Occipital lobe (tissue), 3 donors: Measurements from ENCODE around the gene ACOX3. TPM values are rescaled to one million over a fixed set of nuclear protein-coding genes. Genes with fewer than 3 reads are reported as not detected.

Source experiments
- DNase-seq: peaks from one replicate; lab custom pipeline; 2025; lab: John Stamatoyannopoulos, UW
- small RNA-seq: library from RNA; depleted of rRNA; stranded (forward); fragments of <200 nt; gene quantifications from one replicate; pipeline ENCODE3, GENCODE V24; 2014
- total RNA-seq: library from RNA; depleted of rRNA; stranded (reverse); fragments of >200 nt; gene quantifications from one replicate; pipeline ENCODE4 v1.2.3, GENCODE V29; 2014

ACOX3 gene
- total RNA-seq, 1 donor from 2014 or later: 34.9 TPM

DNA sequence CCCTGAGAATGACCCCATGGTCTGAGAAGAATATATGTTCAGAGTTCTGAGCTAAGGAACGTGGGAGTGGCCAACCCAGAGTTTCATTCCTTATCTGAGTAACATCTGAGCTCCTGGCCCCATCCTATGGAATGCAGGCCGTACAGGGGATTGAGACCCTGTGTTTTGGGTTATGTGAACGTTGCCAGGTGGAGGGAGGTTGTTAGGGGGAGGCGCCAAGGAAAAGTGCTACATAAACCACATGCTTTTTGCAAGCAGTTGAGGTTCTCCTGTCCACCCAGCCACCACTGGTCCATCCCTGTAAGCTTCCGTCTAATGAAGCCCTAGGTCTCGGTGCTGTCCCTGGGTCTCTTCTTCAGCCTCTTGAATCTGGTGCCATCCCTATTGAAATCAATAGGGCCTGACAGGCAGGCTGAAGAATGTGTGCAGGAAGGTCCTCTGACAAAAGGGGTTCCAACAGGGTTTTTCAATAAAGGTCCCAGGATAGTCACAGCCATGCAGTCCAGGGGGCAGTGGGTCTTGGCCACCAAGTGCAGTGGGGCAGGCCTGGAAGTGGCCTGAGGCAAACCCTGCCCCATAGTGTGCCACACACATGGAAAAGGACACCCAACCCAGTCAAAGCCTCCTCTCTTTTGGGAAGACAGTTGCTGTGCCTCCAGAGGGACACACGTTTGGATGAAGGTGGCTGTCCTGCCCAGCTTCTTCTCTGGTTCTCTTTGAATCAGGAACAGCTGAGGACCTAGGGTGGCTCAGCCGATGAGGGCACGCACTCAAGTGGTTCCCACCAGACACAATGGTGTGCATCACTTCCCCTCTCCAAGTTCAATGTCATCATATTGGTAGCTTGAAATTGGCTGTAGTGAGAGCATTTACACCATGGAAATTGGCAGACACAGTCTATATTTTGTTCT is 117.5 kb downstream of the ACOX3 start:
- DNase-seq: no peak

DNA sequence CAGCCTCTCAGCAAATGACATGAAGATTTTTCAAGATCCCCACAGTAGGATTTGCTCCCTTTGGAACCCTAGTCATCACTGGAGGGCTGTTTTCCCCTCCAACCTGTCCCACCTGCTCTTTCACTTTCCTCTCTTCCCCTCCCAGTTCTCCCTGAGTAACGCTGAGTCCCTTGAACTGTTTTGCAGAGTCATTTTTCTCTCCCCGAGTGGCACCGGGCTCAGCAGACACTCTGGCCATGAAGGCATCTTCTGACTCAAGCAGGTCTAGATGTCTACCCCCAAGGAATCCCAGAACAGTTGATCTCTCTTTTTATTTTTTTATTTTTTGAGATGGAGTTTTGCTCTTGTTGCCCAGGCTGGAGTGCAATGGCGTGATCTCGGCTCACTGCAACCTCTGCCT is 118.8 kb downstream of the ACOX3 start:
- no peak for DNase-seq

DNA sequence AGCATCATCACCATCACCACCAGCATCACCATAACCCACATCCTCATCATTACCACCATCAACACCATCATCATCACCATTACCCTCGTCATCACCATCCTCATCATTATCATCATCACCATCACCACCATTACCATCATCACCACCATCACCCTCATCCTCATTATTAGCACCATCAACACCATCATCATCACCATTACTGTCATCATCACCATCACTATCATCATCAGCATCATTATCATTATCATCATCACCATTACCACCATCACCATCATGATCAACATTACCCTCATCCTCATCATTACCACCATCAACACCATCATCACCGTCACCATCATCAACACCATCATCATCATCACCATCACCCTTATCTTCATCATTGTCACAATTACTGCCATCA is 119.3 kb downstream of the ACOX3 start:
- DNase-seq: no peak

DNA sequence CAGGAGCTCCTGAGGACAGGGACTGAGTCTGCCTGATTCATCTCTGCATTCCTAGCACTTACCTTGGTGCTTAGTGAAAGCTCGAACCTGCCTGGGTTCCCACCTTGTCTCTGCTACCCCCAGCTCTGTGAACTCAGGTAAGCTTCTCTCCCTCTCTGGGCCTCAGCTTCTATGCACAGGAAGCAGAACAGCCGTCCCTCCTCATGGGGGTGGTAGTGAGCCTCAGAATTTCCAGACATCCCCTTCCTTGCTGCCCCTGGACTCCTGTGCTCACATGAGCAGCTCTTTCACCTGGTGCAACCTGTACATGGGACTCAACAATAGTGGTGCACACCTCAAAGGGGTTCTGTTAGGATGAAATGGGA is 120.2 kb downstream of the ACOX3 start:
- DNase-seq: no peak

DNA sequence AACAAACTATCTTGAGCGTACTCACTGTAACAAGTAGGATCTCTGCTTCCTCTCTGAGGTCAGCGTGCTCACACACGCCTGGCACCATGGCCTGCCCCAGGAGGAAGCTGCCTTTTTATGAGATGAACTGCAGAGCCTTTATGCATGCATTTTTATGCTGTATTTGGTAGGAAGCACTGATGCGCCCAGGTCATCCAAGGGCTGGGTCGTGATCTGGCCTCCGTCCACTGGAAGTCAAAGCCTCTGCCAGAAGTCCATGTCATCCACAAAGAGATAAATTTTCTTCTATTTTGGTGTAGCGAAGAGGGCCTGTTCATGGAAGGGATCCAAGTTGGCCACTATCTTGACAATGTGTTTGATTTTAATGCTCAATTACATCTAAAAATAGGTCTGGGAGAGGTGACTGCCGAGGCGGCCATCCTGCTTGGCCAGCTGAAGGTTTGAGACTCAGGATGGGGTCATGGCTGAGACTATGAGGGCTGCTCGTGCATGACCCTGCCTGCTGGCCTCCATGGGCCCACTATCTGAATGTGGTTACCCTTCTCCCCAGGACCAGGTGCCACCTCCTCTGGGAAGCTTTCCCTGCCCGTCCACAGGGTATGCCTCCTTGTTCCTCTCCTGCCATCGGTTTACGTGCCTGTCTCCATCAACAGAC is 120.7 kb downstream of the ACOX3 start:
- no peak for DNase-seq

DNA sequence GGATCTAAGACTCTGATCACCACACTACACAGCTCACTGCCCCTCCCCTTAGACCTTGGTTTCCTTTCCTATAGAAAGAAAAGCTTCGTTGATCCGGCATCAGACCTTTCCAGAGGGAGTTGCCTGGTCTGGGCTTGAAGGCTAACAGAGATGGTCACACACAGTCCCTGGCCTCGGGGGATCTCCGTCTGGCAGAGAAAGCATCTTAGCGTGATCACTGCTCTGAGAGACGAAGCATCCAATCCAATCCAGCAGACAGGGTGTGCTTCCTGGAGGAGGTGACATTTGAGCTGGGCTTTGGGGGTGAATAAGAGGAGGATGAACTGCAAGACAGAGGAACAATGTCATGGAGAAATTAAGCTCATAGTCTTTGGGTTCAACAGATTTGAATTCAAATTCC is 121.5 kb downstream of the ACOX3 start:
- no peak for DNase-seq

DNA sequence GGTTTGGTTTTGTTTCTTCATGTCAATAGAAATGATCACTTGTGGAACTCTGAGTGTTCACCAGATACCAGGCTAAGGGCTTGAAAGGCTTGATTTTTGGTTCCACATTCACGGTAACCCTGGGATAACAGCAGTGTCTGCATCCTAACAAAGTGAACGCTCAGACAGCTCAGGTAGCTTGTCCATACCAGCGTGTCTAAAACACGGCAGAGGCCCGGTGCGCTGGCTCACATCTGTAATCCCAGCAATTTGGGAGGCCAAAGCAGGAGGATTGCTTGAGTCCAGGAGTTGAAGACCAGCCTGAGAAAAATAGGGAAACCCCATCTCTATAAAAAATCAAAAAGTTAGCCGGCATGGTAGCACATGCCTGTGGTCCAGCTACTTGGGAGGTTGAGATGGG is 122.0 kb downstream of the ACOX3 start:
- DNase-seq: no peak

DNA sequence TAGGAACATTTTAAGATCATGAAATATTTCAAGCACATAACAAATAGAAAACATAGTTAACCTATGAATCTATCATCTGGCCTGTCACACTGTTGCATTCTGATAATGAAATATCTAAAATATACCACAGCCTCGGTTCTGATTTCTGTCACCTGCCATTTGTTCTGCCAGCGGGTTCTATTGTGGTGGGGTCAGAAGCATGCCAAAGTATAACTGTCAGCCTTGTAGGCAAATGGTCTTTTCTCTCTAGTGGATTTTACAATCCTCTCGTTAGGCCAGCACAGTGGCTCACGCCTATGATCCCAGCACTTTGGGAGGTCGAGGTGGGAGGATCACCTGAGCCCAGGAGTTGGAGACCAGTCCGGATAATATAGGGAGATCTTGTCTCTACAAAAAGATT is 123.0 kb downstream of the ACOX3 start:
- DNase-seq: no peak

DNA sequence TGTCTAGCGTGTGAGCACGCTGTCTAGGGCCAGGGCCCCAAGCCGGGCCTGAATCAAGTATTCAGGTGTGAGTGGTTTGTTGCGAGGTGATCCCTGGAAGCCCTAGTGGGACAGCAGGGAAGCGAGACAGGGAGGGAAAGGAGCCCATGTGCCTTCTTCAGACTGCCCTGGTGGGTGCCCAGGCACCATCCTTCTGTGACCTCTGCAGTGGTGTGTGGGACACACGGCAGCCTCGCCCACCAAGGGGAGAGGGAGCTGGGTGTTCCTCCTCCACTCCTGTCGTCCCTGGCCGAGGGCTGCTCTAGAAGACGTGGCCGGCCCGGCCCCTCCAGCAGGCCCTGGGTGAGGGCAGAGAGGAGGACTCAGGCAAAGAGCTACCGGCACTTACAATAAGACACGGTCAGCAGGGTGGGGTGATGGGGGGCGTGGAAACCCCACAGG is 123.6 kb downstream of the ACOX3 start:
- DNase-seq: no peak

Small RNAs within 50 kb of the gene (small RNA-seq; reads per million reads assigned to genes)
- not detected for gene RNA5SP152

Other genes with a start within 250 kb of the ACOX3 start
- 2.5 TPM for gene SH3TC1, start 241.4 kb downstream of the ACOX3 start, total RNA-seq
- gene HTRA3, start 171.0 kb downstream of the ACOX3 start, total RNA-seq: 1.2 TPM
- 18.9 TPM for gene TRMT44, start 54 bp upstream of the ACOX3 start, total RNA-seq
- not detected for gene GPR78, start 139.7 kb upstream of the ACOX3 start, total RNA-seq
- gene CPZ, start 152.0 kb upstream of the ACOX3 start, total RNA-seq: 3.9 TPM